RWPE1 (cell line): Measurements from ENCODE around the gene SLC6A9.

Source experiments
- CTCF ChIA-PET: fragments of 350-600 bp; sonication (Branson Sonifier 250); formaldehyde crosslinking; extraction: SDS; loops from one replicate; lab custom pipeline; 2021; lab: Yijun Ruan, JAX
- POLR2A ChIA-PET: fragments of 400-600 bp; formaldehyde crosslinking; extraction: SDS; loops from one replicate; lab custom pipeline; 2020; ENCODE audit warnings: antibody characterized with exemption; ENCODE audit not compliant: low non-redundant PET; lab: Yijun Ruan, JAX
- DNase-seq: peaks from one replicate; pipeline ENCODE4 v3.0.0; 2012; ENCODE audit warnings: low spot score
- H3K27ac ChIP-seq: fragments of 450-650 bp; 2 replicates; pipeline ENCODE4 v1.5.1; 2017
- CTCF ChIP-seq: fragments of 450-650 bp; conservative IDR thresholded peaks from 2 replicates; pipeline ENCODE4 v1.5.1; 2017; ENCODE audit warnings: low read depth, mild to moderate bottlenecking

The SLC6A9 gene

GRCh38 chr1:44025816-44026215, 5.4 kb downstream of the SLC6A9 start:
- POLR2A ChIA-PET: no interaction called here
- no peak for DNase-seq
- no peak overlapping the region for H3K27ac ChIP-seq
- TF ChIP-seq CTCF: no peak
- CTCF ChIA-PET: interaction anchor here (0.7 kb wide), 1 partner anchor 1208 kb away, joined by 3 read pairs; no protein-coding TSS in a partner anchor

- CTCF ChIA-PET: interaction anchor here (1.3 kb wide), 1 partner anchor 12 kb away, joined by 6 read pairs; no protein-coding TSS in a partner anchor
- peak; percentile 36 for DNase-seq
- peak overlapping the region; percentile 10; the same call in 1 of the 2 replicates for H3K27ac ChIP-seq
- POLR2A ChIA-PET: no interaction called here
- no peak for TF ChIP-seq CTCF
Observed at GRCh38 chr1:44024903-44025525, 6.2 kb downstream of the SLC6A9 start.

DNA sequence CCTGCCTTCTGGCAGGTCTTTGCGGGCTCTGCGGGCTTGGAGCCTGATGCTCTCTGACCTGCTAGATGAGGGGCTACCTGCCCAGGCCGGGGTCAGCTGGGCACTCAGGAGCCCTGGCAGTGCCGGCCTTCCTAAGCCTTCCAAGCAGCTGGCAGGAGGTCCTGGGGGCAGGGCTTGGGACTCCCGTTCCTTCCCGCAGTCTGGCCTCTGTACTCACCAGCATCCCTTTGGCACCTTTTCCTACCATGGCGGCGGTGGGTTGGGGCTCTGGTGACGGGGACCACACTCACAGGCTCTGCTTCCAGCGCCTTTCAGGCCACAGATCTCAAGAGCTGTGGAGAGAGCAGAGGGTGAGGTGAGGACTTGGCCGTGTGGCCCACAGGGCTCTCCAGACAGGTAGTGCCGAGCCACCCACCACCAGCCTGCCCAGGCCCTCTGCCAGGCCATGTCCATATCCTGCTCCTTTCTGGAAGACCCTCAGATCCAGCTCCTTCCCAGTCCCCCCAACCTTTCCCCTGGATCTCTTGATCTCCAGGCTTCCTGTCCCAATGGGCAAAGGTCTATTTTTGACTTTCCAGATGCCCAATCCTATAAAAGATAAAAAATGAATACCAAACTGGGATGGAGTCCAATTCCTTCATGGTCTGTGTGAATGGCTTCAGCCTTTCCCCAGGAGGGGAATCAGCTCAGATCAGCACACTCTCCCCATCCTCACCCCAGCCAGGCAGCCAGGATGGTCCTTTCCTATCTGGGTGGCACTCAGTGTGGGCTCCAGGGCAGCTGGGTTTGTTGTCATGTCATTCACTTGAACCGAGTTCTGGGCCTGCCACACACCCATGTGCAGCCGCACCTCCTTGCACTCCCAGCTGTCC, 7.0 kb downstream of the SLC6A9 start:
- no peak for DNase-seq
- ChIA-PET CTCF (interaction anchor here (1.3 kb wide), 1 partner anchor 13 kb away, joined by 6 read pairs; no protein-coding TSS in a partner anchor), POLR2A (no interaction called here)
- no peak for TF ChIP-seq CTCF
- H3K27ac ChIP-seq: peak overlapping the region; percentile 10; the same call in 1 of the 2 replicates

- peak overlapping the region; percentile 5 for H3K27ac ChIP-seq
- DNase-seq: no peak
- POLR2A ChIA-PET: no interaction called here
- no peak for TF ChIP-seq CTCF
- CTCF ChIA-PET: no interaction called here
Observed at GRCh38 chr1:44021581-44022321, 9.5 kb downstream of the SLC6A9 start.

GRCh38 chr1:44021156-44021555, 10.1 kb downstream of the SLC6A9 start:
- ChIA-PET CTCF (no interaction called here), POLR2A (no interaction called here)
- no peak for DNase-seq
- H3K27ac ChIP-seq: peak overlapping the region; percentile 5; the same call in 1 of the 2 replicates
- no peak for TF ChIP-seq CTCF

DNA sequence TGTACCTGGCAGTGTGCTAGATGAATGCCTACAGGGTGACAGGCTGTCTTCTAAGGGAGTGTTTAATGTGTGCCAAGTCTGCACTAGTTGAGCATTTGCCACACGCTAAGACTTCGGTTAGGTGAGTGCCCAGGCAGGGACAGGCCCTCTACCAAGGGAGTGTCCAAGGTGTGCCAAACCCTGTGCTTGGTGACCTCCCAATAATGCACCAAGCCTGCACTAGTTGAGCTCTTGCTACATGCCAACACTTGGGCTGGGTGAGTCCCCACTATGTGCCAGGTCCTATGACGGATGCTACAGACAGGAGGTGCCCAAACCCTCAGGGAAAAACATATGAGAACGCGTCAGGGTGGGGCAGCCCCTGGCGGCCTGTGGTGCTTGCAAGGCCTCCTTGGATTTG, 10.8 kb downstream of the SLC6A9 start:
- ChIA-PET CTCF (interaction anchor here (0.6 kb wide), 1 partner anchor 266 kb away, joined by 3 read pairs; no protein-coding TSS in a partner anchor), POLR2A (no interaction called here)
- no peak overlapping the region for H3K27ac ChIP-seq

More for the DNA sequence above, 10.8 kb downstream of the SLC6A9 start:
- TF ChIP-seq CTCF: no peak
- DNase-seq: no peak
